ENCODE data around the gene SERPINA4.

The SERPINA4 gene

GRCh38 chr14:94598816-94599655, 37.8 kb downstream of the SERPINA4 start:
- no peaks in the 10 kb centered on the region for H3K36me3 ChIP-seq (ENCODE audit: control insufficient read depth, low read length)
- no peaks in the 10 kb centered on the region for H3K27me3 ChIP-seq (ENCODE audit: control insufficient read depth, low read length)
- H3K79me2 ChIP-seq (ENCODE audit: control insufficient read depth, low read length), result no peaks in the 10 kb centered on the region
- H3K27ac ChIP-seq (ENCODE audit: low read depth, low read length), result no peak overlapping the region
- H3K4me2 ChIP-seq (ENCODE audit: low read length), result no peak overlapping the region
- H3K4me3 ChIP-seq (ENCODE audit: low read length), result no peak overlapping the region
- H3K4me1 ChIP-seq (ENCODE audit: control insufficient read depth, low read length), result no peaks in the 10 kb centered on the region
- no peaks in the 10 kb centered on the region for H3K9me2 ChIP-seq (replicated peaks; ENCODE audit: control insufficient read depth, low read length)
- H4K20me1 ChIP-seq (ENCODE audit: control insufficient read depth, insufficient read depth, low read depth, low read length), result no peaks in the 10 kb centered on the region
- no peaks in the 10 kb centered on the region for H3F3A ChIP-seq (ENCODE audit: control insufficient read depth, insufficient read depth)
- TF ChIP-seq EZH2phosphoT487 (IDR thresholded peaks at IDR 0.05; ENCODE audit: borderline replicate concordance, low read length), result no peak
- TF ChIP-seq, protein P1, sequence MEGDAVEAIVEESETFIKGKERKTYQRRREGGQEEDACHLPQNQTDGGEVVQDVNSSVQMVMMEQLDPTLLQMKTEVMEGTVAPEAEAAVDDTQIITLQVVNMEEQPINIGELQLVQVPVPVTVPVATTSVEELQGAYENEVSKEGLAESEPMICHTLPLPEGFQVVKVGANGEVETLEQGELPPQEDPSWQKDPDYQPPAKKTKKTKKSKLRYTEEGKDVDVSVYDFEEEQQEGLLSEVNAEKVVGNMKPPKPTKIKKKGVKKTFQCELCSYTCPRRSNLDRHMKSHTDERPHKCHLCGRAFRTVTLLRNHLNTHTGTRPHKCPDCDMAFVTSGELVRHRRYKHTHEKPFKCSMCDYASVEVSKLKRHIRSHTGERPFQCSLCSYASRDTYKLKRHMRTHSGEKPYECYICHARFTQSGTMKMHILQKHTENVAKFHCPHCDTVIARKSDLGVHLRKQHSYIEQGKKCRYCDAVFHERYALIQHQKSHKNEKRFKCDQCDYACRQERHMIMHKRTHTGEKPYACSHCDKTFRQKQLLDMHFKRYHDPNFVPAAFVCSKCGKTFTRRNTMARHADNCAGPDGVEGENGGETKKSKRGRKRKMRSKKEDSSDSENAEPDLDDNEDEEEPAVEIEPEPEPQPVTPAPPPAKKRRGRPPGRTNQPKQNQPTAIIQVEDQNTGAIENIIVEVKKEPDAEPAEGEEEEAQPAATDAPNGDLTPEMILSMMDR (IDR thresholded peaks at IDR 0.05; ENCODE audit: low read depth, low read length, poor library complexity, severe bottlenecking), result no peak
- H3K9me3 ChIP-seq (ENCODE audit: control insufficient read depth, insufficient read depth, low read length), result no peaks in the 10 kb centered on the region

DNA sequence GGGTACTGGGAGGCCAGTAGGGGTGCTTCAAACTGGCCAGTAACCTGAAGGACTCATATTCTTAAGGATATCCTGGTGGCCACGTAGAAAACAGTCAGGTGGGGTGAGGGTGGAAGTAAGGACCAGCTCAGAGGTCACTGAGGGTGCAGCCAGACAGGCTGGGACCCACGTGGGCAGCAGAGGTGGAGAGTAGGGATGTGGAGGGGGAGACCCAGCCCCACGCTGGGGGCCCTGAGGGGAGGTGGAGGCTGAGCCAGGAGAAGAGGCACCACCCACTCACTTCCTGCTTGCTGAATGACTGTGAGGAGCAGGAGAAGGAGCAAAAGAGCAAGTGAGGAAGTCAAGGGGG, 38.4 kb downstream of the SERPINA4 start:
- H3K27me3 ChIP-seq (ENCODE audit: control insufficient read depth, low read length), result peaks cover 2% of the 10 kb centered on the region; the same call in 1 of the 2 replicates
- no peaks in the 10 kb centered on the region for H3F3A ChIP-seq (ENCODE audit: control insufficient read depth, insufficient read depth)
- no peaks in the 10 kb centered on the region for H3K9me3 ChIP-seq (ENCODE audit: control insufficient read depth, insufficient read depth, low read length)
- H3K4me3 ChIP-seq (ENCODE audit: low read length), result no peak overlapping the region
- no peaks in the 10 kb centered on the region for H3K79me2 ChIP-seq (ENCODE audit: control insufficient read depth, low read length)
- H3K4me2 ChIP-seq (ENCODE audit: low read length), result no peak overlapping the region
- H3K27ac ChIP-seq (ENCODE audit: low read depth, low read length), result no peak overlapping the region
- no peaks in the 10 kb centered on the region for H4K20me1 ChIP-seq (ENCODE audit: control insufficient read depth, insufficient read depth, low read depth, low read length)
- no peaks in the 10 kb centered on the region for H3K36me3 ChIP-seq (ENCODE audit: control insufficient read depth, low read length)
- no peak for TF ChIP-seq EZH2phosphoT487 (IDR thresholded peaks at IDR 0.05; ENCODE audit: borderline replicate concordance, low read length)
- TF ChIP-seq, protein P1 (IDR thresholded peaks at IDR 0.05; ENCODE audit: low read depth, low read length, poor library complexity, severe bottlenecking), result no peak
- H3K4me1 ChIP-seq (ENCODE audit: control insufficient read depth, low read length), result no peaks in the 10 kb centered on the region
- no peaks in the 10 kb centered on the region for H3K9me2 ChIP-seq (replicated peaks; ENCODE audit: control insufficient read depth, low read length)

- H3K4me1 ChIP-seq (ENCODE audit: control insufficient read depth, low read length), result no peaks in the 10 kb centered on the region
Measured at GRCh38 chr14:94600148-94600545, 38.9 kb downstream of the SERPINA4 start.

More at GRCh38 chr14:94600148-94600545, 38.9 kb downstream of the SERPINA4 start:
- Histone ChIP-seq H3K27me3 (ENCODE audit: control insufficient read depth, low read length) (peaks cover 5% of the 10 kb centered on the region; the same call in 1 of the 2 replicates), H3K27ac (ENCODE audit: low read depth, low read length) (no peak overlapping the region), H3K9me3 (ENCODE audit: control insufficient read depth, insufficient read depth, low read length) (no peaks in the 10 kb centered on the region), H3K9me2 (replicated peaks; ENCODE audit: control insufficient read depth, low read length) (no peaks in the 10 kb centered on the region), H3F3A (ENCODE audit: control insufficient read depth, insufficient read depth) (no peaks in the 10 kb centered on the region), H3K36me3 (ENCODE audit: control insufficient read depth, low read length) (no peaks in the 10 kb centered on the region), H3K4me2 (ENCODE audit: low read length) (no peak overlapping the region), H3K79me2 (ENCODE audit: control insufficient read depth, low read length) (no peaks in the 10 kb centered on the region), H3K4me3 (ENCODE audit: low read length) (no peak overlapping the region), H4K20me1 (ENCODE audit: control insufficient read depth, insufficient read depth, low read depth, low read length) (no peaks in the 10 kb centered on the region)
- TF ChIP-seq, protein P1 (IDR thresholded peaks at IDR 0.05; ENCODE audit: low read depth, low read length, poor library complexity, severe bottlenecking), result no peak
- TF ChIP-seq EZH2phosphoT487 (IDR thresholded peaks at IDR 0.05; ENCODE audit: borderline replicate concordance, low read length), result no peak
